Measurements from ENCODE around the gene TMX4.

The TMX4 gene

DNA sequence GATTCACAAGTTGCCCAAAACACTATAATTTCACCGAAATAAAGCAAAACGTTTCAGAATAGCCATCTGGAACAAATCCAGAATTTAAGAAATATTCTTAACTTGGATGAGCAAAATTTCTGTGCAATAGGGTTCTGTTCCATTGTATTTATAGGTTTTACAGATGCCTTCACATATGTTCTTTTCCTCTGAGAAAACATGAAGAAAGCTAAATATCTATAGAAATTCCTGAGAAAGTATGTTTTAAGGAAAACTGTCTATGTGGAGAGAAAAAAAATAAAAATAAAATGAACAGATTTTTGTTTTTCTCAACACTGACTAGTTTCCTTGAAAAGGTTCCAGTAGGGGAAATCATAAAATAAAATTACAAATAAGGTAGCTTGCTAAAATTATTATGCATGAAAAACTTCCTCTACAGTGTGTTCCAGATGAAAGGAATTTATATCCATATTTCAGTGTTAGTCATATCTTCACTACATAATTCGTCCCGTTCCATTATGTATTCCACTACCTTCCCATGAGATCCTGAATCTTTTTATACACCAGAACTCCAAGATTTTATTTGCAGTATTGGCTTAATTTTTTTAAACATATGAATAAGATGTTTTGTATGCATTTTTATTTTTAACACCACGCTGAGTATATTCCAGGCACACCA is 42.4 kb upstream of the TMX4 start:
- no peak overlapping the region for H3K4me3 ChIP-seq (ENCODE audit: low read depth, low read length)
- TF ChIP-seq CTCF (IDR thresholded peaks at IDR 0.05; ENCODE audit: insufficient read depth, low read length, missing control alignments) = no peak
- CTCF ChIA-PET = interaction anchor here (1.7 to 1.8 kb wide), 2 partner anchors 18 to 661 kb away, joined by 4 to 5 read pairs; no protein-coding TSS in a partner anchor
- DNase-seq (ENCODE audit: low read depth, low spot score) = no peak
- POLR2A ChIA-PET = no interaction called here

- no peak for DNase-seq (ENCODE audit: low read depth, low spot score)
- no peak overlapping the region for H3K4me3 ChIP-seq (ENCODE audit: low read depth, low read length)
- no peak for TF ChIP-seq CTCF (IDR thresholded peaks at IDR 0.05; ENCODE audit: insufficient read depth, low read length, missing control alignments)
- POLR2A ChIA-PET = no interaction called here
- CTCF ChIA-PET = interaction anchor here (0.9 to 1.6 kb wide), 2 partner anchors 18 to 662 kb away, joined by 3 to 4 read pairs; no protein-coding TSS in a partner anchor
Observed at GRCh38 chr20:8060977-8061376, 41.4 kb upstream of the TMX4 start.

GRCh38 chr20:8057871-8058270 is 38.3 kb upstream of the TMX4 start:
- no peak overlapping the region for H3K4me3 ChIP-seq (ENCODE audit: low read depth, low read length)
- DNase-seq (ENCODE audit: low read depth, low spot score) = no peak
- ChIA-PET CTCF (interaction anchor here (0.9 to 3.4 kb wide), 2 partner anchors 13 to 664 kb away, joined by 3 to 13 read pairs; no protein-coding TSS in a partner anchor), POLR2A (no interaction called here)
- TF ChIP-seq CTCF (IDR thresholded peaks at IDR 0.05; ENCODE audit: insufficient read depth, low read length, missing control alignments) = no peak

GRCh38 chr20:8055096-8055495 is 35.5 kb upstream of the TMX4 start:
- no peak for TF ChIP-seq CTCF (IDR thresholded peaks at IDR 0.05; ENCODE audit: insufficient read depth, low read length, missing control alignments)
- ChIA-PET CTCF (interaction anchor here (0.8 to 4.3 kb wide), 3 partner anchors 10 to 667 kb away, joined by 7 to 21 read pairs (median 17); no protein-coding TSS in a partner anchor), POLR2A (no interaction called here)
- H3K4me3 ChIP-seq (ENCODE audit: low read depth, low read length) = no peak overlapping the region
- DNase-seq (ENCODE audit: low read depth, low spot score) = no peak

GRCh38 chr20:8050157-8050837 is 30.7 kb upstream of the TMX4 start:
- no peak for TF ChIP-seq CTCF (IDR thresholded peaks at IDR 0.05; ENCODE audit: insufficient read depth, low read length, missing control alignments)
- CTCF ChIA-PET = interaction anchor here (0.6 to 2.8 kb wide), 7 partner anchors 32 to 672 kb away, joined by 3 to 22 read pairs (median 4); partner anchors contain the start of gene PLCB1
- no peak for DNase-seq (ENCODE audit: low read depth, low spot score)
- POLR2A ChIA-PET = no interaction called here
- no peak overlapping the region for H3K4me3 ChIP-seq (ENCODE audit: low read depth, low read length)

- ChIA-PET CTCF (interaction anchor here (0.6 to 2.8 kb wide), 7 partner anchors 14 to 673 kb away, joined by 3 to 22 read pairs (median 3); partner anchors contain the start of gene PLCB1), POLR2A (no interaction called here)
- H3K4me3 ChIP-seq (ENCODE audit: low read depth, low read length) = no peak overlapping the region
- DNase-seq (ENCODE audit: low read depth, low spot score) = no peak
- TF ChIP-seq CTCF (IDR thresholded peaks at IDR 0.05; ENCODE audit: insufficient read depth, low read length, missing control alignments) = no peak
Observed at GRCh38 chr20:8049310-8049709, 29.7 kb upstream of the TMX4 start.

Data from AG04449 (cell line).